Parathyroid adenoma (tissue), 2 donors: ENCODE measurements around the gene RFX2.
"Not testable (repeated sequence)": the region's sequence is repeated elsewhere in the genome, so short reads cannot be mapped to it uniquely, and the experiment has no call there.

Experiments
- H2AFZ ChIP-seq: fragments of 300-600 bp; sonication (generic); one replicate; pipeline ENCODE4 v1.7.0; 2017; ENCODE audit warnings: antibody characterized with exemption, mild to moderate bottlenecking
- H3K27ac ChIP-seq: fragments of 300-600 bp; sonication (generic); one replicate; pipeline ENCODE4 v1.7.0; 2017
- H3K27me3 ChIP-seq: fragments of 300-600 bp; sonication (generic); one replicate; pipeline ENCODE4 v1.7.0; 2017; ENCODE audit warnings: low read length; ENCODE audit not compliant: control insufficient read depth, insufficient read depth
- H3K36me3 ChIP-seq: fragments of 300-600 bp; sonication (generic); one replicate; pipeline ENCODE4 v1.7.0; 2017; ENCODE audit warnings: low read length; ENCODE audit not compliant: control insufficient read depth, insufficient read depth
- H3K4me1 ChIP-seq: fragments of 300-600 bp; sonication (generic); one replicate; pipeline ENCODE4 v1.7.0; 2017; ENCODE audit warnings: control low read depth
- H3K4me2 ChIP-seq: fragments of 300-600 bp; sonication (generic); one replicate; pipeline ENCODE4 v1.7.0; 2017; ENCODE audit warnings: low read length
- H3K4me3 ChIP-seq: fragments of 300-600 bp; sonication (generic); one replicate; pipeline ENCODE4 v1.7.0; 2017; ENCODE audit warnings: low read depth, low read length
- H3K79me2 ChIP-seq: fragments of 300-600 bp; sonication (generic); one replicate; pipeline ENCODE4 v1.7.0; 2017; ENCODE audit warnings: control low read depth
- H3K9ac ChIP-seq: fragments of 300-600 bp; sonication (generic); one replicate; pipeline ENCODE4 v1.7.0; 2017; ENCODE audit warnings: mild to moderate bottlenecking
- H3K9me3 ChIP-seq: fragments of 300-600 bp; sonication (generic); one replicate; pipeline ENCODE4 v1.7.0; 2017; ENCODE audit warnings: low read length; ENCODE audit not compliant: control insufficient read depth
- CTCF ChIP-seq: fragments of 300-600 bp; sonication (generic); IDR thresholded peaks from one replicate; pipeline ENCODE4 v1.7.0; 2017; ENCODE audit warnings: antibody characterized with exemption, mild to moderate bottlenecking
- donor health status: primary hyperparathyroidism.

RFX2 gene

GRCh38 chr19:6007866-6008265 is 102.4 kb downstream of the RFX2 start:
- Histone ChIP-seq H3K9me3 (no peaks in the 10 kb centered on the region), H2AFZ (no peak overlapping the region), H3K4me1 (no peaks in the 10 kb centered on the region), H3K4me2 (no peak overlapping the region), H3K27me3 (no peaks in the 10 kb centered on the region), H3K36me3 (no peaks in the 10 kb centered on the region), H3K27ac (no peak overlapping the region), H3K9ac (no peak overlapping the region), H3K79me2 (no peaks in the 10 kb centered on the region), H3K4me3 (no peak overlapping the region)
- TF ChIP-seq CTCF, result no peak

- no peak overlapping the region for H3K4me2 ChIP-seq
- no peak overlapping the region for H3K4me3 ChIP-seq
- H3K36me3 ChIP-seq, result no peaks in the 10 kb centered on the region
- no peak overlapping the region for H2AFZ ChIP-seq
- H3K27ac ChIP-seq, result no peak overlapping the region
- no peaks in the 10 kb centered on the region for H3K9me3 ChIP-seq
- H3K79me2 ChIP-seq, result no peaks in the 10 kb centered on the region
- no peak for TF ChIP-seq CTCF
- H3K9ac ChIP-seq, result no peak overlapping the region
- no peaks in the 10 kb centered on the region for H3K27me3 ChIP-seq
- no peaks in the 10 kb centered on the region for H3K4me1 ChIP-seq
Measured at GRCh38 chr19:6006896-6007295, 103.4 kb downstream of the RFX2 start.

GRCh38 chr19:6006070-6006446 is 104.2 kb downstream of the RFX2 start:
- H3K4me2 ChIP-seq, H3K4me1 ChIP-seq, H3K9me3 ChIP-seq, H2AFZ ChIP-seq, H3K9ac ChIP-seq, H3K27me3 ChIP-seq, H3K79me2 ChIP-seq, H3K36me3 ChIP-seq, H3K4me3 ChIP-seq, H3K27ac ChIP-seq: not testable (repeated sequence)

- Histone ChIP-seq H3K9ac (no peak overlapping the region), H3K36me3 (no peaks in the 10 kb centered on the region), H3K4me3 (no peak overlapping the region), H3K79me2 (no peaks in the 10 kb centered on the region), H3K4me2 (no peak overlapping the region), H3K4me1 (no peaks in the 10 kb centered on the region), H3K27me3 (no peaks in the 10 kb centered on the region), H2AFZ (no peak overlapping the region), H3K9me3 (no peaks in the 10 kb centered on the region), H3K27ac (no peak overlapping the region)
- TF ChIP-seq CTCF, result no peak
Measured at GRCh38 chr19:6005321-6006069, 104.8 kb downstream of the RFX2 start.

GRCh38 chr19:6003976-6004375 is 106.3 kb downstream of the RFX2 start:
- H3K4me1 ChIP-seq, result no peaks in the 10 kb centered on the region
- no peak overlapping the region for H3K27ac ChIP-seq
- no peaks in the 10 kb centered on the region for H3K27me3 ChIP-seq
- no peaks in the 10 kb centered on the region for H3K36me3 ChIP-seq
- no peaks in the 10 kb centered on the region for H3K79me2 ChIP-seq
- no peak overlapping the region for H3K4me3 ChIP-seq
- no peak overlapping the region for H3K9ac ChIP-seq
- no peak overlapping the region for H2AFZ ChIP-seq
- no peak overlapping the region for H3K4me2 ChIP-seq
- no peaks in the 10 kb centered on the region for H3K9me3 ChIP-seq
- no peak for TF ChIP-seq CTCF
